GM12891 (cell line): ENCODE data around the gene TMEM240.
A peak's percentile ranks its signal among the peaks of the same experiment; 100 is the strongest.

ENCODE experiments used
- DNase-seq: peaks from one replicate; pipeline ENCODE4 v3.0.0; 2011; ENCODE audit warnings: low spot score; ENCODE audit not compliant: insufficient read length
- FAIRE-seq: peaks from 2 replicates; lab custom pipeline; 2011; peaks lifted over from hg19 to GRCh38; lab: Jason Lieb, UNC
- PAX5 ChIP-seq: IDR thresholded peaks from 2 replicates; pipeline ENCODE4 v1.6.1; 2011; ENCODE audit warnings: low read length, moderate library complexity, mild to moderate bottlenecking; ENCODE audit not compliant: insufficient read depth, severe bottlenecking
- POLR2A ChIP-seq: IDR thresholded peaks from 2 replicates; pipeline ENCODE4 v1.6.1; 2011; ENCODE audit warnings: low read depth, low read length, control low read depth
- POLR2AphosphoS5 ChIP-seq: IDR thresholded peaks from 2 replicates; pipeline ENCODE4 v1.6.1; 2011; ENCODE audit warnings: low read depth, low read length, control low read depth
- POU2F2 ChIP-seq: IDR thresholded peaks from 2 replicates; pipeline ENCODE4 v1.6.1; 2011; ENCODE audit warnings: low read depth, mild to moderate bottlenecking, control low read depth, low read length, moderate library complexity
- SPI1 ChIP-seq: IDR thresholded peaks from 2 replicates; pipeline ENCODE4 v1.6.1; 2011; ENCODE audit warnings: low read depth, low read length, control low read depth
- TAF1 ChIP-seq: IDR thresholded peaks from 2 replicates; pipeline ENCODE4 v1.6.1; 2011; ENCODE audit warnings: low read depth, low read length, control low read depth

Gene TMEM240

GRCh38 chr1:1567891-1568291 lies 27.5 kb upstream of the TMEM240 start:
- DNase-seq (no peak), FAIRE-seq (no peak)
- TF ChIP-seq POLR2A, result no peak
- no peak for TF ChIP-seq TAF1
- no peak for TF ChIP-seq POU2F2
- no peak for TF ChIP-seq PAX5
- no peak for TF ChIP-seq SPI1
- no peak for TF ChIP-seq POLR2AphosphoS5

- TF ChIP-seq PAX5, result no peak
- TF ChIP-seq POLR2A, result no peak
- TF ChIP-seq POLR2AphosphoS5, result no peak
- TF ChIP-seq SPI1, result no peak
- no peak for TF ChIP-seq TAF1
- TF ChIP-seq POU2F2, result no peak
- no peak for FAIRE-seq
- no peak for DNase-seq
Observed at GRCh38 chr1:1567152-1567875, 26.9 kb upstream of the TMEM240 start.

GRCh38 chr1:1565340-1565739 lies 24.9 kb upstream of the TMEM240 start:
- FAIRE-seq (no peak), DNase-seq (no peak)
- 0 out of 2 replicates have a peak, but pooled peaks have one; percentile 23 for TF ChIP-seq POLR2A
- TF ChIP-seq POLR2AphosphoS5, result peak; percentile 52; the same call in 1 of the 2 replicates
- no peak for TF ChIP-seq PAX5

GRCh38 chr1:1564268-1564667 lies 23.8 kb upstream of the TMEM240 start:
- no peak for DNase-seq
- no peak for FAIRE-seq
- TF ChIP-seq POLR2AphosphoS5 (peak; percentile 74; the same call in 1 of the 2 replicates), PAX5 (no peak), POLR2A (peak; percentile 24; the same call in 1 of the 2 replicates)

GRCh38 chr1:1563688-1564087 lies 23.3 kb upstream of the TMEM240 start:
- FAIRE-seq, result no peak

GRCh38 chr1:1562556-1563195 lies 22.3 kb upstream of the TMEM240 start:
- DNase-seq (no peak), FAIRE-seq (no peak)
- no peak for TF ChIP-seq POU2F2
- TF ChIP-seq PAX5, result no peak
- TF ChIP-seq POLR2AphosphoS5, result peak; percentile 57; the same call in 1 of the 2 replicates
- no peak; the same call in 1 of the 2 replicates for TF ChIP-seq POLR2A
- no peak for TF ChIP-seq TAF1
- TF ChIP-seq SPI1, result no peak

More at GRCh38 chr1:1563688-1564087, 23.3 kb upstream of the TMEM240 start:
- TF ChIP-seq TAF1 (no peak), POLR2A (no peak), PAX5 (no peak), SPI1 (no peak), POLR2AphosphoS5 (no peak)
- no peak for DNase-seq

GRCh38 chr1:1561801-1562470 lies 21.5 kb upstream of the TMEM240 start:
- peak; percentile 49; the same call in 1 of the 2 replicates for TF ChIP-seq POLR2A
- TF ChIP-seq TAF1, result 0 out of 2 replicates have a peak, but pooled peaks have one; percentile 13
- no peak; the same call in 1 of the 2 replicates for TF ChIP-seq POLR2AphosphoS5
- DNase-seq (no peak), FAIRE-seq (no peak)

GRCh38 chr1:1560178-1560577 lies 19.8 kb upstream of the TMEM240 start:
- FAIRE-seq, result no peak
- TF ChIP-seq PAX5, result no peak
- TF ChIP-seq SPI1, result no peak
- TF ChIP-seq POLR2A, result no peak; the same call in 1 of the 2 replicates
- no peak for TF ChIP-seq TAF1
- TF ChIP-seq POLR2AphosphoS5, result no peak; the same call in 1 of the 2 replicates
- no peak for TF ChIP-seq POU2F2
- DNase-seq, result no peak

GRCh38 chr1:1559066-1559465 lies 18.6 kb upstream of the TMEM240 start:
- no peak for FAIRE-seq
- DNase-seq, result no peak

More at GRCh38 chr1:1559066-1559465, 18.6 kb upstream of the TMEM240 start:
- TF ChIP-seq POLR2A (no peak), PAX5 (no peak), TAF1 (no peak), SPI1 (no peak), POLR2AphosphoS5 (no peak), POU2F2 (no peak)
